NB4 (cell line): ENCODE results near the gene STIM1.

ENCODE experiments used
- DNase-seq: peaks from one replicate; pipeline ENCODE4 v3.0.0; 2010; ENCODE audit warnings: low read depth
- H3K4me3 ChIP-seq: one replicate; pipeline ENCODE4 v1.5.1; 2011; ENCODE audit warnings: mild to moderate bottlenecking, low read depth, low read length, moderate library complexity
- MYC ChIP-seq: IDR thresholded peaks from 2 replicates; pipeline ENCODE4 v1.6.1; 2011; ENCODE audit warnings: low read depth, low read length
- POLR2A ChIP-seq: IDR thresholded peaks from 2 replicates; pipeline ENCODE4 v1.6.1; 2011; ENCODE audit warnings: mild to moderate bottlenecking; ENCODE audit not compliant: insufficient read length; ENCODE audit errors: extremely low read depth
- TF ChIP-seq, protein P1 (sequence below): IDR thresholded peaks from one replicate; pipeline ENCODE4 v1.5.1; 2012; ENCODE audit warnings: low read depth, low read length
- TF ChIP-seq, protein P2 (sequence below): IDR thresholded peaks from 2 replicates; pipeline ENCODE4 v1.6.1; 2011; ENCODE audit warnings: low read depth, low read length

Gene STIM1

DNA sequence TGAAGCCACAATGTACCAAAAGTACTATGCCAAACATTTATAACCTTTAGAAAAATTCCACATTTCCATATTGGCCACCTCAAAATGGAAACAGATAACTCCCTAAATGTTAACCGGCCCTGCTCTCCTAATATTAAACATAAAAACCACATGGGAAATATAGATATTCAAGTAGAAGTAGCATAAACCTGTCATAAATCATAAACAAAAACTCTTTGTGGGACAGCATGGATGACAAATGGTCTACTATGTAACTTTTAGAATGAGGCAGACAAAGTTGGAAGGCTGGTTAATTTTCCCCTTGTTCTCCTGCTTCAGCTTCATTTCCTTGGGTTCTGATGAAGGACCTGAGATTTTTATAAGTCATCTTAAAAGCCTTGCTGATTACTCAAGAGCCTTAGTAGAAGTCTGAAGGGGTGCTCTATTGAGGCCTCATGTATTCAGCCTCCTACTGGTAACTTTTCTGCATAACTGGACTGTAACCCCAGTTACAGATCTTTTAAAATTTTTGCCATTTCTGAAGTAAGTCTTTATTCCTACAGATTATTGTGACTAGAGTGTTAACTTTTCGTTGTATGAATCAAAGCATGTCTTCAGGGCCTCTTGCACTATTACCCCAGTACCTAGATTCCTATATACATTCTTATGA lies 116.4 kb downstream of the STIM1 start:
- no peak for TF ChIP-seq POLR2A
- TF ChIP-seq, protein P1, sequence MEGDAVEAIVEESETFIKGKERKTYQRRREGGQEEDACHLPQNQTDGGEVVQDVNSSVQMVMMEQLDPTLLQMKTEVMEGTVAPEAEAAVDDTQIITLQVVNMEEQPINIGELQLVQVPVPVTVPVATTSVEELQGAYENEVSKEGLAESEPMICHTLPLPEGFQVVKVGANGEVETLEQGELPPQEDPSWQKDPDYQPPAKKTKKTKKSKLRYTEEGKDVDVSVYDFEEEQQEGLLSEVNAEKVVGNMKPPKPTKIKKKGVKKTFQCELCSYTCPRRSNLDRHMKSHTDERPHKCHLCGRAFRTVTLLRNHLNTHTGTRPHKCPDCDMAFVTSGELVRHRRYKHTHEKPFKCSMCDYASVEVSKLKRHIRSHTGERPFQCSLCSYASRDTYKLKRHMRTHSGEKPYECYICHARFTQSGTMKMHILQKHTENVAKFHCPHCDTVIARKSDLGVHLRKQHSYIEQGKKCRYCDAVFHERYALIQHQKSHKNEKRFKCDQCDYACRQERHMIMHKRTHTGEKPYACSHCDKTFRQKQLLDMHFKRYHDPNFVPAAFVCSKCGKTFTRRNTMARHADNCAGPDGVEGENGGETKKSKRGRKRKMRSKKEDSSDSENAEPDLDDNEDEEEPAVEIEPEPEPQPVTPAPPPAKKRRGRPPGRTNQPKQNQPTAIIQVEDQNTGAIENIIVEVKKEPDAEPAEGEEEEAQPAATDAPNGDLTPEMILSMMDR, result no peak
- DNase-seq, result peak; percentile 35
- H3K4me3 ChIP-seq, result no peak overlapping the region

DNA sequence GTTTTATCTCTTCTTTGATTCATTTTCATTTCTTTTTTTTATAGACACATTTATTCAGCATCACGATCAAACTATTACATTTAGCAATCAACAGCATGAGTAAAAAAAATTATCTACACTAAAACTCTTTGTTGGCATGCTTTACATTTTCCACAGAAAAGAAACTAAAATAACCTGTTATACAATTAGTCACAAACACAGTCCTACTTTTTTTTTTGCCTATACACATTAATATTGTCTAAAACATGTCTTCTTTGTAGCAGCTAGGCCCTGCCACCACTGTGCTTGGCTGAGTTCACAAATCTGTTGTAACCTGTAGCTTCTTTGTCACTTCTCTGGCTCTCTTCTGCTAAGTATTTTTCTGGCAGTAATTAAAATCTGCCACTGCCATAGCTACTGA lies 117.0 kb downstream of the STIM1 start:
- H3K4me3 ChIP-seq, result no peak overlapping the region
- DNase-seq, result no peak
- TF ChIP-seq POLR2A, result no peak
- TF ChIP-seq, protein P1, result no peak
- no peak for TF ChIP-seq MYC
- TF ChIP-seq, protein P2, sequence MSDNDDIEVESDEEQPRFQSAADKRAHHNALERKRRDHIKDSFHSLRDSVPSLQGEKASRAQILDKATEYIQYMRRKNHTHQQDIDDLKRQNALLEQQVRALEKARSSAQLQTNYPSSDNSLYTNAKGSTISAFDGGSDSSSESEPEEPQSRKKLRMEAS, result no peak

DNA sequence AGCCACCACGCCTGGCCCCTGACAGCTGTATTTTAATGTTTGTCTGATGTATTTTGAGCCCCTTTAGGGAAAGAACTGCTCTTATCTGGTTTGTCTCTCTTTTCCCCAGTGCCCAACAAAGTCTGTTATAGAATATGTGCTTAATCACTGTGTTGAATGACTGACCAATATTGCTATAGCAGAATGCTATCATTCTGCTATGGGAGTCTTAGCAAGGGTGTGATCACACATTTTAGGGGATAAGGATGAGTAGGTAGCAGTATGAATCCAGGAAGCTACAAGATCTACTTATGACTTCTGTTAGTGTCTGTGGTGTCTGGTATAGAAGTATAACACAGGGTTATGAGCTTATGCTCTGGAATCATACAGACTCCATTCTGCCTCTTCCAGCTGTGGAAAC lies 121.6 kb downstream of the STIM1 start:
- TF ChIP-seq POLR2A (no peak), MYC (no peak)
- TF ChIP-seq, protein P2, result no peak
- TF ChIP-seq, protein P1, result no peak
- DNase-seq, result no peak
- H3K4me3 ChIP-seq, result no peak overlapping the region

DNA sequence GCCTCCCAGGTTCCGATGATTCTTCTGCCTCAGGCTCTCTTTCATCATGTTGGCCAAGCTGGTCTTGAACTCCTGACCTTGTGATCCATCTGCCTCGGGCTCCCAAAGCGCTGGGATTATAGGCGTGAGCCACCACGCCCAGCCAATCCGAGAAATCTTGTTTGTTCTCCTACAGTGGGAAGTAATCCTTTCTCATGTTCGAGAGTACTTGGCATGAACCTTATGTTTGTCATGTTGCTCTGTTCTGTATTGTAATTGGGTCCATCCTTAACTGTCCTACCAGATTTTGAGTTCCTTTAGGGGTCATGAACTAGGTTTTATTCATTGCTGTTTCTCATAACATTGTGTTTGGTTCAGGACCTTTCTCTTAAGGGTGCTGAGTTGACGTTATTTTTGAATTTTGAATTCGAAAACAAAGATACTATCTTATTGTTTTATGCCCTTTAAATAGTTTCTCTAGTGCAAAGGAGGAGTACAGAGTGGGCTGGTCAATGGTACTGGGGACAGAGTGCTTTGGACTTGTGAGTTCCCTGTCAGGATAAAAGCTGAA lies 125.7 kb downstream of the STIM1 start:
- H3K4me3 ChIP-seq, result no peak overlapping the region
- TF ChIP-seq MYC, result no peak
- TF ChIP-seq POLR2A, result no peak
- TF ChIP-seq, protein P2, result no peak
- TF ChIP-seq, protein P1, result no peak
- no peak for DNase-seq

DNA sequence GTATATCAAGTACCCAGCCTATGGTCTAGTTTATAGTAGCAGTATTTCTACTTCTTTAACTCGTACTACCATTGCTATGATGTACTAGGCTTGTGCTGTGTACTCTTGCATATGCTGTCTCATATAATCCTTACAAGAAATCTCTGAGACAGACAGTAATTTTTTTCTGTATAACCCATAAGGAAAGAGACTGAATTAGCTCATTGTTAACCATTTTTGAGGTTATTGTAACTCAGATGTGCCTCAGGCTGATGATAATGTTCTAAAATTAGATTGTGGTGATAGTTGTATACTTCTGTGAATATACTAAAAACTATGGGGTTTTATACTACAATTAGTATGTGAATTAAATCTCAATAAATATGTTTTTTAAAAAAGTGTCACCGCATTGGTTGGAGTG lies 127.0 kb downstream of the STIM1 start:
- DNase-seq, result no peak
- no peak overlapping the region for H3K4me3 ChIP-seq
- no peak for TF ChIP-seq POLR2A
- TF ChIP-seq, protein P1, result no peak
- TF ChIP-seq MYC, result no peak

DNA sequence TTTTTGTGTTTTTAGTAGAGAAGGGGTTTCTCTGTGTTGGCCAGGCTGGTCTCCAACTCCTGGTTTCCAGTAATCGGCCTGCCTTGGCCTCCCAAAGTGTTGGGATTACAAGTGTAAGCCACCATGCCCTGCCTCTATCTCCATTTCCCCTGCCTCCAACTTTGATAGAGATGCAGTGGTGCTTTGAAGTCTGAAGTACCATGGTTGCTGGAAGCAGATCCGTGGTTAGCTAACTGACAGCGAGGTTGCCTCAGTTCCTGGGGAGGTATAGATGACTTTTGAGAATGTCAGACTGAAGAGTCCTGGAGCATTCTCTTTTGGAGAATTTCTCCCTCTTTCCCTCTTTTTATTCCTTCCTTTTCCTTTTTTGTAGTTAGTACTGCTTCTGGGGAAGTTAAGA lies 127.6 kb downstream of the STIM1 start:
- H3K4me3 ChIP-seq, result no peak overlapping the region
- DNase-seq, result no peak
- TF ChIP-seq, protein P2, result no peak
- TF ChIP-seq MYC (no peak), POLR2A (no peak)
- TF ChIP-seq, protein P1, result no peak
